Hepatocyte (in vitro differentiated cells): ENCODE results near the gene CASQ1.

ENCODE experiments used
- EZH2 ChIP-seq: fragments of 200-600 bp; sonication (generic); IDR thresholded peaks from 2 replicates; pipeline ENCODE4 v1.6.1; 2016; ENCODE audit warnings: antibody characterized with exemption, mild to moderate bottlenecking, borderline replicate concordance
- TF ChIP-seq, protein P1 (sequence below): fragments of 200-600 bp; sonication (generic); IDR thresholded peaks from 2 replicates; pipeline ENCODE4 v1.5.1; 2016; ENCODE audit warnings: antibody characterized with exemption, mild to moderate bottlenecking; ENCODE audit not compliant: poor library complexity

DNA sequence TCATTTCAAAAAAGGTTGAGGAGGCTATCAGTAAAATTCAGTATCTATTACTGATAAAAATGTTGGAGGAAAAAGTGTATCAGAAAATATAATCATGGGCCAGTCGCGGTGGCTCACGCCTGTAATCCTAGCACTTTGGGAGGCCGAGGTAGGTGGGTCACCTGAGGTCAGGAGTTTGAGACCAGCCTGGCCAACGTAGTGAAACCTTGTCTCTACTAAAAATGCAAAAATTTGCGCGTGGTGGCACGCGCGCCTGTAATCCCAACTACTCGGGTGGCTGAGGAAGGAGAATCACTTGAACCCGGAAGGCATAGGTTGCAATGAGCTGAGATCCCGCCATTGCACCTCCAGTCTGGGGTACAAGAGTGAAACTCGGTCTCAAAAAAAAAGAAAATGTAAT lies 44.3 kb upstream of the CASQ1 start:
- no peak for TF ChIP-seq EZH2
- TF ChIP-seq, protein P1, sequence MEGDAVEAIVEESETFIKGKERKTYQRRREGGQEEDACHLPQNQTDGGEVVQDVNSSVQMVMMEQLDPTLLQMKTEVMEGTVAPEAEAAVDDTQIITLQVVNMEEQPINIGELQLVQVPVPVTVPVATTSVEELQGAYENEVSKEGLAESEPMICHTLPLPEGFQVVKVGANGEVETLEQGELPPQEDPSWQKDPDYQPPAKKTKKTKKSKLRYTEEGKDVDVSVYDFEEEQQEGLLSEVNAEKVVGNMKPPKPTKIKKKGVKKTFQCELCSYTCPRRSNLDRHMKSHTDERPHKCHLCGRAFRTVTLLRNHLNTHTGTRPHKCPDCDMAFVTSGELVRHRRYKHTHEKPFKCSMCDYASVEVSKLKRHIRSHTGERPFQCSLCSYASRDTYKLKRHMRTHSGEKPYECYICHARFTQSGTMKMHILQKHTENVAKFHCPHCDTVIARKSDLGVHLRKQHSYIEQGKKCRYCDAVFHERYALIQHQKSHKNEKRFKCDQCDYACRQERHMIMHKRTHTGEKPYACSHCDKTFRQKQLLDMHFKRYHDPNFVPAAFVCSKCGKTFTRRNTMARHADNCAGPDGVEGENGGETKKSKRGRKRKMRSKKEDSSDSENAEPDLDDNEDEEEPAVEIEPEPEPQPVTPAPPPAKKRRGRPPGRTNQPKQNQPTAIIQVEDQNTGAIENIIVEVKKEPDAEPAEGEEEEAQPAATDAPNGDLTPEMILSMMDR: no peak
